GM18502 (cell line): ENCODE measurements around the gene VENTX.
"Not testable (repeated sequence)": the region's sequence is repeated elsewhere in the genome, so short reads cannot be mapped to it uniquely, and the experiment has no call there.

Experiments
- ATAC-seq: cut with Tn5 transposase; IDR thresholded peaks from one replicate; pipeline ENCODE4 v1.9.1; 2021; ENCODE audit warnings: mild to moderate bottlenecking; ENCODE audit not compliant: unreplicated experiment, poor library complexity

VENTX gene

GRCh38 chr10:133253361-133253955 is 15.8 kb downstream of the VENTX start:
- ATAC-seq, result no peak

GRCh38 chr10:133254421-133255120 is 16.9 kb downstream of the VENTX start:
- ATAC-seq, result no peak

GRCh38 chr10:133255323-133255722 is 17.7 kb downstream of the VENTX start:
- no peak for ATAC-seq

DNA sequence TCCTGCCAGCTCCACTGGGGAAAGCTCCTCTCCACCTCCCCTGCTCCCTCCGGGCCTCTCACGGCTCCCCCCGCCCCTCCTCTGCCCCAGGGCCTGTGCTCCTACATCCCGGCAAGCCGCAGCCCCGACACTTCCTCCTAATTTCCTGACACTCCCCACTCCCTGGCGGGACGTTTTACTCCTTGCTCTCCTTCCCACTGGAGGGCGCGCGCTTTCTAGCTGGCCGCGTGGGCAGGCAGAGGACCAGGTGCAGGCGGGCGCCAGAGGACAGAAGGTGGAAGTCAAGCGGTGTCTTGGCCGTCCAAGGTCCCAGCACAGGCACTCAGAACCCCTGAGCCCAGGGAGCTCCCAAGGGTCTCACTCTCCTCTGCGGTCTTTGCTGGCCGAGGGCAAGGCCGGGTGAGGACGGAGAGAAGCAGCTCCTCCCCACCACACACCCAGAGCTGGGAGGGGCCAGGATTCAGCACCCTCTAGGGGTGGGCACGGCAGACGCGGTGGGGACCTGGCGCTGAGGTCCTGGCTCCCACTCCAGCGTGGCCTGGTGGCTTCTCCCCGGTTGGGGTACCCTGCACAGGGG is 19.9 kb downstream of the VENTX start:
- no peak for ATAC-seq

GRCh38 chr10:133258066-133258817 is 20.6 kb downstream of the VENTX start:
- no peak for ATAC-seq

- ATAC-seq, result no peak
Measured at GRCh38 chr10:133258818-133259601, 21.4 kb downstream of the VENTX start.

DNA sequence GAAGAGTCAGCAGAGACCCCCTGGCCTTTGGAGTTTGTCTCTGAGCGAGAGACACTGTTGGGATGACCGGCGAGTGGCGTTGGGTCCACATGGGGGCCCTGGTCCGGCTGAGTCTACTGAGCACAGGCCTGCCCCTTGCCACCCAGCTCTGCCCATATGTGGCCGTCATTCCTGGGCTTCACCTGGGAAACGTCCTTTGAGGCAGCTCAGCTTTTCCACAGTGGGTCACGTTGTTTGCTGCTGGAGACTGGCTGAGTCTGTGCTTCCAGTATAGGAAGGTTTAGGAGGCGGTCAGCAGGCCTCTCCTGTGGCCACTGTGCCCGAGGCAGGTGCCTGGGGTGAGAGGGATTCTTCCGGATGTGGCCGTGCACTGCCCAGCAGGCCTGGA is 21.9 kb downstream of the VENTX start:
- ATAC-seq, result no peak

DNA sequence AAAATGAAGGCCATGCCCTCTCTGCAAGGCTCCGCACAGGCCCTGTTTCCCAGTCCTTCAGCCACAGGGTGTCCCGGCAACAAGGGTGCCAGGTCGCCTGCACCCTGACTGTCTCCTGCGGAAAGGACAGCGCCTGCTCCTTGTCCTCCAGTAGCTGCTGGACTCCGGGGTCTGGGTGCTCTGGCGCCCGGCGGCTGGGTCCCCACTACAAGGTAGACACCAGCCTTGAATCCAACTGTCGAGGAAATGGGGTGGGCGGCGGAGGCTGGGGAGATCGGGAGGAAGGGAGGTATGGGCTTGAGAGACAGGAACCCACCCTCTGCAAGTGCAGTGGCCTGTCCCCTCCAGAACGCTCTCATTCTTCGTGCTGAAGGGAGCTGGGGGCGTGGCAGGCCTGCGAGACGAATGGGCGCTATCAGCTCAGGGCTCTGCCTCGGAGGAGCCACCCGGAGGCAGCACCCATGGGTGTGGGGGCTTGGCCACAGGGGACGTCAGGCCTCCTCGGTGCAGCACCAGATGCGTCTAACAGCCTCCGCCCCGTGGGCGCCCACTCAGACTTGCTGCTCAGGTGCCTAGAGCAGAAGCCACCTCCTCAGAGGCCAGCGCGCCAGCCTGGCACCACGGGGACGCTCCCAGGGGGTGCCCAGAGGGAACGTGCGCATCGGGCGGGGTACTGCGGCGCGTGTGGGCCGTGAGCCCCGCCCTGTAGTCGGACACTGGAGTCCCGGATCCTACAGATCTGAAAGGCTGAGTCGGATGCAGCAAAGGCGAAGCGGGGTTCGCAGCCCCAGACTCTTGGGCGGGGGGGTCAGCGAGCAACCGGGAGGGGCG is 23.5 kb downstream of the VENTX start:
- ATAC-seq, result peak; percentile 59

DNA sequence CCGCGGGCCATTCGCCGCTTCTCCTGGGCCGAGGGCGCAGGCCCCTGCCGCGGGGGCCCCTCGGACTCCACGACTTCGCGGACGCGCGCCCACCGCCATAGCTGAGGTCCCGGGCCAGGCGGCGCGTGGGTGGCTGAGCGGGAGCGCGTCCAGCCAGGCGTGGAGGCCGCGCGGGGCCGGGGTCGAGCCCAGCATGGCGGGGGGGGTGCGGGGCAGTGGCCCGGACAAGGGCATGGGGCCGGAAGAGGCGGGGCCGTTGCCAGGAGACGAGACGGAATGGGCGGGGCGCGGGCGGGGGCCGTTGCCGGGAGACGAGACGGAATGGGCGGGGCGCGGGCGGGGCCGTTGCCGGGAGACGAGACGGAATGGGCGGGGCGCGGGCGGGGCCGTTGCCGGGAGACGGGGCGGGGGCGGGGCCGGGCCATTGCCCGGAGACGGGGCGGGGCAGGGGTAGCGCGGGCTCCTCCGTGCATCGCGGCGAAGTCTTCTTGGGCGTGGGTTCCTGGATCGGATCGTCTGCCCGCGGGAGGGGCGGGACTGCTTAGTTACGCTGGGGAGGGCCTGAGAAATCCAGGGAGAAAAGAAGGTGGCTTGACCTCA is 24.2 kb downstream of the VENTX start:
- ATAC-seq, result peak; percentile 53

DNA sequence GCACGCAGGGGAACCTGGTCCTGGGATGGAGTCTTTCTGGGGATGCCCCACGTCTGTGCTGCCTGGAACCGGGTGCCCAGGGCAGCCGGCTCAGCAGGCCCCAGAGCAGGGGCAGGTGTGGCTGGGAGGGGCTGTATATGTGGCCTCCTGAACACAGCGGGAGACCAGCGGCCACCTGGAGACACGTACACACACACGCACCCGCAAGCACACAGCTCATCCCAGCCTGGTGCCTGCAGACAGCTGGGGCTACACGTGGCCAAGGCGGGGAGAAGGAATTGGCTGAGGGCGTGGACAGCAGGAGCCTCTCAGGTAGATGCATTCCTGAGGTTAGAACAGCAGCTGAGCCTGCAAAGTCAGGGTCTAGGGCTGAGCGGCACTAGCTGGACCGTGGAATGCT is 25.0 kb downstream of the VENTX start:
- no peak for ATAC-seq

- ATAC-seq, result no peak
Measured at GRCh38 chr10:133263674-133264073, 26.0 kb downstream of the VENTX start.

- ATAC-seq, result no peak
Measured at GRCh38 chr10:133264461-133264860, 26.8 kb downstream of the VENTX start.

DNA sequence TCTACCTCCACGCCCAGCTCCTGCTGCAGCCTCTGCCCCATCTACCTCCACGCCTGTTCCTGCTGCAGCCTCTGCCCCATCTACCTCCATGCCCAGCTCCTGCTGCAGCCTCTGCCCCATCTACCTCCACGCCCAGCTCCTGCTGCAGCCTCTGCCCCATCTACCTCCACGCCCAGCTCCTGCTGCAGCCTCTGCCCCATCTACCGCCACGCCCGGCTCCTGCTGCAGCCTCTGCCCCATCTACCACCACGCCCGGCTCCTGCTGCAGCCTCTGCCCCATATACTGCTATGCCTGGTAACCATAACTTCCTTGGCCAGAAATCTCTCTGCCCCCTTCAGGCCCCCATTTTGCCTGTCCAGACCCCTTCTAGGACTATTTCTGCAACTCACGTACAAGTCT is 27.4 kb downstream of the VENTX start:
- not testable (repeated sequence) for ATAC-seq

GRCh38 chr10:133266056-133266795 is 28.6 kb downstream of the VENTX start:
- ATAC-seq, result no peak

GRCh38 chr10:133267293-133267692 is 29.6 kb downstream of the VENTX start:
- no peak for ATAC-seq

GRCh38 chr10:133267829-133268228 is 30.2 kb downstream of the VENTX start:
- ATAC-seq, result no peak

DNA sequence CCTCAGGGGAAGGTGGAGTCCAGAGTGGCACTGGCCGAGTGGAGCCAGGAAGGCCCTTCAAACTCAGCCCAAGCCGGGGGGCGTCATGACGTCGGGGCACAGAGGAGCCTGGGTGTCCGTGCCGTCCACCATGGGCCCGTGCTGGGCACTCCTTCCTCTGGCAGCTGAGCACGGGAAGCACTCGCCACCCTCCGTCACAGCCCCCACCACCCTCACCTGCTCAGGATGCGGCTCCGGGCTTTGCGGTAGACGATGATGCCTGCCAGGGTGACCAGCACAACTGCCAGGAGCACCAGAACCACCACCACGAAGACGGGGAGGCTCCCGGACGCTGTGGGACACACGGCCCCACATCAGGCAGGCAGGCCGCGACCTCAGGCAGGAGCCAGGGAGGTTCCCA is 30.9 kb downstream of the VENTX start:
- ATAC-seq, result no peak

- ATAC-seq, result no peak
Measured at GRCh38 chr10:133269367-133269766, 31.7 kb downstream of the VENTX start.

- no peak for ATAC-seq
Measured at GRCh38 chr10:133270204-133270603, 32.5 kb downstream of the VENTX start.
